ENCODE measurements around the gene PTPN14. TPM values are rescaled to one million over a fixed set of nuclear protein-coding genes. Genes with fewer than 3 reads are reported as not detected.
"Not testable (repeated sequence)": the region's sequence is repeated elsewhere in the genome, so short reads cannot be mapped to it uniquely, and the experiment has no call there.

Gene PTPN14
- polyA plus RNA-seq, 3 donors: 36.3 to 37.6 (median 36.4) TPM

- no peak for DNase-seq (ENCODE audit: low read depth in 3 of 3, low spot score in 2 of 3)
These were observed 38.0 kb downstream of the PTPN14 start for GRCh38 chr1:214513394-214513793.

- no peak for DNase-seq (ENCODE audit: low read depth in 3 of 3, low spot score in 2 of 3)
These were observed 39.8 kb downstream of the PTPN14 start for GRCh38 chr1:214511639-214511998.

DNA sequence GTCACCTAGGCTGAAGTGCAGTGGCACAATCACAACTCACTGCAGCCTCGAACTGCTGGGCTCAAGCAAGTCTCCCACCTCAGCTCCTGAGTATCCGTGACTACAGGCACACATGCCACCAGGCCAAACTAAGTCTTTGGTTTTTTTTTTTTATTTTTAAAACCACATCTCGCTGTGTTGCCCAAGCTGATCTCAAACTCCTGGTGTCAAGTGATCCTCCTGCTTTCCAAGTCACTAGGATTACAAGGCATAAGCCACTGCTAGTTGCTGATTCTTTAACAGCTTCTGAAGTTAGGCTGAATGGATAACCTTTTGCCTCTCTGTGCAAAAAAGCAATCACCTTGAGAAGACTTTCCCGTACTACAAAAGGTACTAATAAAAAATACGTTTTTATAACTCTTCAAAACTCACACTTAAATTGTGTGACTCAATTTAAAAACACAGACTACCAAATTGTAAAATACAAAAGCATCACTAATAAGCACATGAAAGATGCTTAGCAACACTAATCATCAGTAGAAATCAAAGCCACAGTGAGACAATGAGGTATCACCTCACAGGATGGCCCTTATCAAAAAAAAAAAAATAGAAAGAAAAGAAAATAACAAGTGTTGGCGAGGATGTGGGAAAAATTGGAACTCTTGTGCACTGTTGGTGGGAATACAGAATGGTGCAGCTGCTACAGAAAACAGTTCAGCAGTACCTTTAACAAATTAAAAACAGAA is 40.3 kb downstream of the PTPN14 start:
- no peak for DNase-seq (ENCODE audit: low read depth in 3 of 3, low spot score in 2 of 3)

GRCh38 chr1:214510477-214510876 is 40.9 kb downstream of the PTPN14 start:
- DNase-seq (ENCODE audit: low read depth in 3 of 3, low spot score in 2 of 3): no peak

GRCh38 chr1:214509622-214510021 is 41.8 kb downstream of the PTPN14 start:
- DNase-seq (ENCODE audit: low read depth in 3 of 3, low spot score in 2 of 3): not testable (repeated sequence)

GRCh38 chr1:214506972-214507431 is 44.4 kb downstream of the PTPN14 start:
- no peak for DNase-seq (ENCODE audit: low read depth in 3 of 3, low spot score in 2 of 3)

DNA sequence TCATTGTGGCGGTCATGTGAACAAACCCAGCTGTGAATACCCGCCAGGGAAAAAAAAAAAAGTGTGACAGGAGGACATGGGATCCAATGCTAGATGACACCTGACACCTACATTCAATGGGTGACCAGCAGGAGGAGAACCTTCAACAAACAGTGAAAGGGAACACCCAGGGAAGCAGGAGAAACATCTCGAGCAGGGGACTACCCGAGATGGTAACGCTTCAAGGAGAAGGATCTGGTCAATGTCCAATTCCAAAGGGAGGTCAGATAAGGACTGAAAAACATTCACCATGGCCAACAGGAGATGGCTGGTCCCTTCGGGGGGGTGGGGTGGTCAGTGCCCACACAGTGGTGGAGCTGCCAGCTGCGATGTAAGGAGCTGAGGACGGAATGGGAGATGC is 46.3 kb downstream of the PTPN14 start:
- DNase-seq (ENCODE audit: low read depth in 3 of 3, low spot score in 2 of 3): no peak

DNA sequence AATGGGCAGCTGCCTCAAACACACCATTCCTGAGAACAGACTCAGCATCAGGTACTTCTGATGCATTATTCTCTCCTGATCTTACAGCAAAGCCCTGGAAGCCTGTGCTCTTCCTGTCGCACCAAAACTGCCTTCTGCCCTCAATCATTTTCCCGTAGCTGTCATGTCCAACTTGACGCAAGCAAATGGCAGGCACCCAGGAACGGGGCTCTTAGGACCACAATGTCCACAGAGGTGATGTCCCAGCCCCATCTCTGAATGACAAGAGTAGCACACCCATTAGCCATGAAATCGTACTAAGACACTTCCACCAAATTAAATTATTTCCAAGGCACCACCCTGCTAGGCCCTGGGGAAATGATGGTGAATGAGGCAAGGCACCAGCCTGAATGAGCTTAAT is 47.1 kb downstream of the PTPN14 start:
- DNase-seq (ENCODE audit: low read depth in 3 of 3, low spot score in 2 of 3): no peak

GRCh38 chr1:214503553-214503952 is 47.8 kb downstream of the PTPN14 start:
- no peak for DNase-seq (ENCODE audit: low read depth in 3 of 3, low spot score in 2 of 3)

DNA sequence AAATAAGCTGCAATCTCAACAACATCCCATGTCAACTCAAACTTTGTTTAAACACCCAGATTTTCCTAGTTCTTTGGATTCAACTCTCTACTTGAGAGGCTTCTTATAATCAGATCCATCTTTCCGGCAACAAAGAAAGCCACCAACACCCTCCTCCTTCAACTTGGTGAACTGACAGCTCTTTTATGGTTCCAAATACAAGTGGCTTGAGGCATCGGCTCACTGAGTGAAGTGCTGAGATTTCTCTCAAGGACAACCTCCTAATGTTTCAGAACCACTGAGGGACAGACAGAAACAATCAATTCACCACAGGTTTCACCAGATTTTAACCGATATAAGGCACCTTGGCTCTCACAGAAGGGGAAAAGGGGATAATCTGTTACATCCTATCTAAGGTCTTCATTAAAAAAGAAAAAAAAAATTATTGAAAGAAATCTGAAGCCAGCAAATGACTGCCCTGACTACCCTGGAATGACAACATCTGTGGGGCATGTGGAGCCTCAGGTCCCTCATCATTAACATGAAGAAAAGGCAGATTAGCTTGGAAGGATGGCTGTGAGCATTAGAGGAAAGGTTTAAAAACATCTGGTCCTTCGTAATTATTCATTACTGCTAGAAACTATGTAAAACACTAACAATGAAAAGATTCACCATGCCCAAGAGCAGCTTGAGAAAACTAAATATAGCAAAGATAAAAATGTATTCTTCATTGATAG is 50.9 kb downstream of the PTPN14 start:
- no peak for DNase-seq (ENCODE audit: low read depth in 3 of 3, low spot score in 2 of 3)

GRCh38 chr1:214499732-214500131 is 51.7 kb downstream of the PTPN14 start:
- DNase-seq (ENCODE audit: low read depth in 3 of 3, low spot score in 2 of 3): no peak

DNA sequence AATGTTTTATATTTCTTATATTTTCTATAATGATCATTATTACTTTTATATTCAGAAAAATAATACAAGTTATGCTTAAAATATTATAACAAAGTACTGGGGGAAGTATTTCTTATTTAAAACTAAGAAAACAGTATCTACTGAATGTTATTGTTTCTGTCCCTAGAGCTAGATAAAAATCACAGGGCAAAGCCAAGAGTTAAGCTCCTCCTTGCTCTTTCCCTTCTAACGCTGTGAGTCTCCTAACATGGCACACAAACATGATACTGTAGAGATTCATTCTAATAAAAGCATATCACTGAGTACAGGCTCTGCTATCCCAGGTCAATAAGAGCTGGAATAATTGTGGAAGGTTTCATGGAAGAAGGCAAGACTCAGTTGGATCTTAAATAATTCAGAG is 53.4 kb downstream of the PTPN14 start:
- DNase-seq (ENCODE audit: low read depth in 3 of 3, low spot score in 2 of 3): no peak

GRCh38 chr1:214496126-214496525 is 55.3 kb downstream of the PTPN14 start:
- no peak for DNase-seq (ENCODE audit: low read depth in 3 of 3, low spot score in 2 of 3)

- no peak for DNase-seq (ENCODE audit: low read depth in 3 of 3, low spot score in 2 of 3)
These were observed 56.7 kb downstream of the PTPN14 start for GRCh38 chr1:214494706-214495105.

- not testable (repeated sequence) for DNase-seq (ENCODE audit: low read depth in 3 of 3, low spot score in 2 of 3)
These were observed 57.2 kb downstream of the PTPN14 start for GRCh38 chr1:214494179-214494578.

GRCh38 chr1:214493126-214493796 is 58.1 kb downstream of the PTPN14 start:
- no peak for DNase-seq (ENCODE audit: low read depth in 3 of 3, low spot score in 2 of 3)

DNA sequence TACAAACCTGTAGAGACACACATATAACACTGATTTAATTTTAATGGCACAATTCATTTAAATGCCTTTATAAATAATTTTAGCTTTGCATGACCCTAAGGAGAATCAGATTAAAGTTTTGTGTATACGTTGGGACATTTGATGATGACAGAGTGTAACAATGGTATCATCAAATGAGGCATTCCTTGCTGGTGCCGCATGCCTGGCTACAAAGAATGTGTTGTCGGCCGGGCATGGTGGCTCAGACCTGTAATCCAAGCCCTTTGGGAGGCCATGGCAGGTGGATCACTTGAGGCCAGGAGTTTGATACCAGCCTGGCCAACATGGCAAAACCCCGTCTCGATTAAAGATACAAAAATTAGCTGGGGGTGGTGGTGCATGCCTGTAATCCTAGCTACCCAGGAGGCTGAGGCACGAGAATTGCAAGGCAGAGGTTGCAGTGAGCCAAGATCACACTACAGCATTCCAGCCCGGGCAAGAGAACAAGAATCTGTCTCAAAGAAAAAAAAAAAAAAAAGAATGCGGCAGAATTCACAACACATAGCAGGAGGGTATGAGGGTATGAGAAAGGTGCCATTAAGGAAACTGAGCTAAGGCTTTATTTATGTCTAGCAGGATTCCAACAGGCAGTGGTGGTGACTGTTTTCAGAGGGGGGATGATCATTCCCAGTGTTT is 58.9 kb downstream of the PTPN14 start:
- DNase-seq (ENCODE audit: low read depth in 3 of 3, low spot score in 2 of 3): no peak

DNA sequence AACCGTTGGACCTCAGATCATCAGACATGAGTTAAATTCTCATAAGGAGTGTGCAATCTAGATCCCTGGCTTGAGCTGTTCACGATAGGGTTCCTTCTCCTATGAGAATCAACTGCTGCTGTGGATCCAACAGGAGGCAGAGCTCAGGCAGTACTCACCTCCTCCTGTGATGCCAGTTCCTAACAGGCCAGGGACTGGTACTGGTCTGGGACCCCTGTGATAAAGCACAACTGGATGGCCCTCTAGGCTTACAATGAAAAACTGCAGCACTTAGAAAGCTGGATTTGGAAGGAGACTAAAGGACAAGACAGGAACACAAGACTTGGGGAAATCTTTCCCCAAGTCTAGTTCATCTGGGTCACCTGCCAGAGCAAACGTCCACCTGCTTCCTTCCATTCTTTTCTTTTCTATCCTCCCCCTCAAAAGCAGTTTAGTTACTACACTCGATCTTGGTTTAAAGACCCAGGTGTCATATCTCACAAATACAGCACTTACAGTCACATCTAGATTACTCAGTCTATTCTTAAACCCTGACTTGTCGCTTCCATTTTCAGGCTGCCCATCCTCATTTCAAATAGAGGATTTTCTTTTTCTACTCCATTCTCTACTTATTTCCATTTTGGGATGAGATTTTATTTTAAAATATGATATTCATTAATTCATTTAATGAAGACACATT is 59.8 kb downstream of the PTPN14 start:
- no peak for DNase-seq (ENCODE audit: low read depth in 3 of 3, low spot score in 2 of 3)

DNA sequence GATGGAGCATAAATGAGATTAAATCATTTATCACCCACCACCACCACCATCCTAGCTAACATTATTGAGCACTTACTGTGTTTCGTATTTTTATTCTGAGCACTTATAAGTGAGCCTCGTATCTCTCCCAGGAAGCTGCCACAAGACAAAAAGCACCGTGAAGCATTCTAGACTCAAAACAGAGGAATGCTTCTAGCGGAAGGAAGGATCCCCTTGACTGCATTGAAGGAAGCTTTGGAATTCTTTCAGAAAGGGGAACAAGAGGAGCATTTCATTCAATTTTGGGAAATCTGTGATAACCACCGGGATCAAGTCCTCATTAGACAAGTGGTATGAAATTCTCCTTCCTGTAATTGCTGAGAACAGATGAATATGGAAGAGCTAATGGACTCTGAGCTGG is 66.3 kb downstream of the PTPN14 start:
- no peak for DNase-seq (ENCODE audit: low read depth in 3 of 3, low spot score in 2 of 3)

DNA sequence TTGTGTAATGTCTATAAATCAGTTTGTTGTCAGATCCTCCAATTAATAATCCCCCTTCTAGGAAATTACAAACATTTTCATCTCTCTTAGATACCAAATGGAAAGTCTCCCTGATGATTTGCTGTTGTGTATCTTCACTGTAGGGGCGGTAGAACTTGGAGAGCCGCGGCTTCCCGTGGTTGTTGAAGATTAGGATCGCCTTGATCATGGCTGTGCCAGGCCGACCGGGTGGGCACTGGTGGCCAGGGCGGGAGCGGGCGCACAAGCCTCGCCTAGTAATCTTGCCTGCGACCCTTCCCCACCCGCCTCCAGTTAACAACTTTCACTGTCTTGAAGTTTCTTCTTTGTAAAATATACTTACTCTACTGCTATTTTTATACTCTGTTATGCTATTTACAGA is 68.2 kb downstream of the PTPN14 start:
- not testable (repeated sequence) for DNase-seq (ENCODE audit: low read depth in 3 of 3, low spot score in 2 of 3)
